Mucosa of stomach (tissue), 1 donor: ENCODE measurements around the gene ZMPSTE24.

ENCODE experiments used
- H3K27me3 ChIP-seq: one replicate; pipeline ENCODE4 v1.7.0; 2013; ENCODE audit warnings: mild to moderate bottlenecking, low read length; ENCODE audit not compliant: control insufficient read depth, insufficient read depth
- H3K36me3 ChIP-seq: one replicate; pipeline ENCODE4 v1.7.0; 2013; ENCODE audit warnings: low read length; ENCODE audit not compliant: control insufficient read depth, insufficient read depth
- H3K4me1 ChIP-seq: one replicate; pipeline ENCODE4 v1.7.0; 2013; ENCODE audit warnings: mild to moderate bottlenecking, low read length; ENCODE audit not compliant: control insufficient read depth, insufficient read depth
- H3K4me3 ChIP-seq: one replicate; pipeline ENCODE4 v1.7.0; 2013; ENCODE audit warnings: low read length
- H3K9ac ChIP-seq: one replicate; pipeline ENCODE4 v1.7.0; 2013; ENCODE audit warnings: mild to moderate bottlenecking, low read length, moderate library complexity
- H3K9me3 ChIP-seq: one replicate; pipeline ENCODE4 v1.7.0; 2013; ENCODE audit warnings: mild to moderate bottlenecking, low read length, moderate library complexity; ENCODE audit not compliant: control insufficient read depth
- donor health status: Pancreatic carcinoma.

The ZMPSTE24 gene

DNA sequence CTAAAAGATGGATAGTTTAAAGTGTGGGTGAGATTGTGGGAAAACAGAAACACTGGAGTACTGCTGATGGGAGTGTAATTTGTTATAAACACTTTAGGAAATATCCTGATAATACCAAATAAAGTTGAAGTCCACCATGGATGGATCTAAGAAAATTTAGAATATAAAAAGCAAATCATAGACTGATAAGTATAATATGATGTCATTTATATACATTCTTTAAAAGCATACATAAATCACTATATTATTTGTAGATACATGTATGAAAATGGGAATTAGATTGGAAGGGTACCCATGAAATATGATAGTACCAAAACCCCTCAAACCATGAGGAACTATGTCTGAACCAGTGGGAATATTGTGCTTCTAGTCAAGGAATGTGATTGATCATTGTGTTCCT lies 7.9 kb downstream of the ZMPSTE24 start:
- H3K36me3 ChIP-seq = no peaks in the 10 kb centered on the region

DNA sequence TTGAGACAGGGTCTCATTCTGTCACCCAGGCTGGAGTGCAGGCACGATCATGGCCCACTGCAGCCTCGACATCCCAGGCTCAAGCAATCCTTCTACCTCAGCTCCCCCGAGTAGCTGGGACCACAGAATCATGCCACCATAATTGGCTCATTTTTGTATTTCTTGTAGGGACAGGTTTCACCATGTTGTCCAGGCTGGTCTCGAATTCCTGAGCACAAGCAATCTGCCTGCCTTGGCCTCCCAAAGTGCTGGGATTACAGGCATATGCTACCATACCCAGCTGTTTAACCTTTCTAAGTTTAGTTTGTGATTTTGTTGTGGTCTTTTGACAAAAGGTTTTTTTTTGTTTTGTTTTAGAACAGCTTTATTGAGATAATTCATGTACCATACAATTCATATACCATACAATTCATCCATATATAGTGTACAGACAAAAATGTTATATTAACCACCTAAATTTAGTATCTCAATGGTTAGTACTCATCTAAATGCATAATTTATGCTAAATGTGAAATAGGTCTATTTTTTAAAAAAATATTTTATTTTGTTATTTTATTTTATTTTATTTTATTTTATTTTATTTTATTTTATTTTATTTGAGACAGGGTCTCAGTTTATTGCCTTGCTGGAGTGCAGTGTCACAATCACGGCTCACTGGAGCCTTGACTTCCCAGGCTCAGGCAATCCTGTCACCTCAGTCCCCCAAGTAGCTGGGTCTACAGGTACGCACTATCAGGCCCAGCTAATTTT lies 8.9 kb downstream of the ZMPSTE24 start:
- Histone ChIP-seq H3K4me1 (no peaks in the 10 kb centered on the region), H3K9ac (no peak overlapping the region), H3K4me3 (no peak overlapping the region), H3K27me3 (no peaks in the 10 kb centered on the region), H3K9me3 (no peaks in the 10 kb centered on the region), H3K36me3 (no peaks in the 10 kb centered on the region)

More for the DNA sequence above, 7.9 kb downstream of the ZMPSTE24 start:
- H3K9ac ChIP-seq = no peak overlapping the region
- H3K4me3 ChIP-seq = no peak overlapping the region
- H3K9me3 ChIP-seq = no peaks in the 10 kb centered on the region
- H3K27me3 ChIP-seq = no peaks in the 10 kb centered on the region
- no peaks in the 10 kb centered on the region for H3K4me1 ChIP-seq

DNA sequence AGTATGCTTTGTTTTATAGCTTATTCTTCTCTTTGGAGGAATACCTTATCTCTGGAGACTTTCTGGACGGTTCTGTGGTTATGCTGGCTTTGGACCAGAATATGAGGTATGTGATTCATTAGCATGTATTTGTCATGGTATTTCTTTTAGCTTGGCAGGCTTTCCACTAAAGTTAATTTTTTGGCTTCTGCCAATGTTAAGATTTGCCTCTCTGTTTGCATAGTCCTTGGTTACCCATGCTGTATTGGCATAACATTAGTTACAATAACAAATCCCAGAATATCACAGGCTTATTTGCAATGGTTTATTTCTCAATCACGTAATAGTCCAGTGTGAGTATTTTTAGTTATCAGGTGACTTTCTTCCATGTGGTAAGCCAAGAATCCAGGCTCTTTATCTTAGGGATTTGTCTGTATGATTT lies 9.7 kb downstream of the ZMPSTE24 start:
- no peak overlapping the region for H3K9ac ChIP-seq
- H3K4me3 ChIP-seq = no peak overlapping the region
- no peaks in the 10 kb centered on the region for H3K27me3 ChIP-seq
- H3K36me3 ChIP-seq = no peaks in the 10 kb centered on the region
- H3K4me1 ChIP-seq = no peaks in the 10 kb centered on the region
- H3K9me3 ChIP-seq = no peaks in the 10 kb centered on the region

DNA sequence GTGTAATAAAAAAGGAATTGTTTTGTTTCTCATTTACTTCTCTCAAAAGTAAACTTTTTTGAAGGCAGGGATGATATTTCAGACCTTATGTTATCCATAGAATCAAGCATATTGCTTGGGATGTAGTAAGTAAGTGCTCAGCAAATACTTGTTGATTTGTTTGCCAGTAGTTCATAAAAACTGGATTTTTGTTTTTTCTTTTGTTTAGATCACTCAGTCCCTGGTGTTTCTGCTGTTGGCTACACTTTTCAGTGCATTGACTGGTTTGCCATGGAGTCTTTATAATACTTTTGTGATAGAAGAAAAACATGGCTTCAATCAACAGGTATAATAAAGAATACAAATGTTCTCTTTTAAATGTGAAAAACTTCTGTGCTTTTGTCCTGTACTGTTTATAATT lies 10.2 kb downstream of the ZMPSTE24 start:
- no peaks in the 10 kb centered on the region for H3K4me1 ChIP-seq
- no peak overlapping the region for H3K4me3 ChIP-seq
- no peaks in the 10 kb centered on the region for H3K36me3 ChIP-seq
- H3K9ac ChIP-seq = no peak overlapping the region
- H3K27me3 ChIP-seq = no peaks in the 10 kb centered on the region
- H3K9me3 ChIP-seq = no peaks in the 10 kb centered on the region

DNA sequence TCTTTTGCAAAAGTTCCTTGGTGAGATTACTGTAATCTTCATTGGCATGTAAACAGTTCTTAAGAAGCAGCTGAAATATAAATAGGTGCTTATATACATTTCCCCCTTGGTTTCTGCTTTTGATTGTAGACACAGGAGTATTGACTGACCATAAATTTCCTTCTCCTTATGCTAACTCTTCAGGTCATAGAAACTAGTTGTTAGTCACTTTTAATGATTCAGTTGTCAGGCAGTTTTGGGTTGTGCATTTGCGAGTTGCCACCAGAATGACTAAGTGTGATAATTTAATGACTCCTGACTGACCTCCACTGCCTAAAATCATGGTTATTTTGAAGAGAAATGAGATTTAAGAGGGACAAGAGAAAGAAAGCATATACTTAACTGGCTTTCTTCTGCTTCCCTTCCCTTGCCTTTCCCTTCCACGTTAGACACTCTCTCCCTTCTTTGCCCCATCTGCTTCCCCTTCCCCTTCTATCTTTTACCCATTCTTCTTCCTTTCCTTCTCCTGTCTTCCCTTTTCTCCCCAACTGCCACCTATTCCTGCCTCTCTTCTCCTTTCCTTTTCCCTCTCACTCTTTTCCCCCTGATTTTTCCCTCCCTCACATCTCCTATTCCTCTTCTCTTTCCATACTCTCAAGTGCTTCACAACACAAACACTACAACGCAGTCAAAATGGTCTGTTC lies 12.3 kb downstream of the ZMPSTE24 start:
- no peaks in the 10 kb centered on the region for H3K9me3 ChIP-seq
- H3K27me3 ChIP-seq = no peaks in the 10 kb centered on the region
- no peaks in the 10 kb centered on the region for H3K4me1 ChIP-seq
- H3K9ac ChIP-seq = no peak overlapping the region
- no peak overlapping the region for H3K4me3 ChIP-seq
- H3K36me3 ChIP-seq = no peaks in the 10 kb centered on the region

DNA sequence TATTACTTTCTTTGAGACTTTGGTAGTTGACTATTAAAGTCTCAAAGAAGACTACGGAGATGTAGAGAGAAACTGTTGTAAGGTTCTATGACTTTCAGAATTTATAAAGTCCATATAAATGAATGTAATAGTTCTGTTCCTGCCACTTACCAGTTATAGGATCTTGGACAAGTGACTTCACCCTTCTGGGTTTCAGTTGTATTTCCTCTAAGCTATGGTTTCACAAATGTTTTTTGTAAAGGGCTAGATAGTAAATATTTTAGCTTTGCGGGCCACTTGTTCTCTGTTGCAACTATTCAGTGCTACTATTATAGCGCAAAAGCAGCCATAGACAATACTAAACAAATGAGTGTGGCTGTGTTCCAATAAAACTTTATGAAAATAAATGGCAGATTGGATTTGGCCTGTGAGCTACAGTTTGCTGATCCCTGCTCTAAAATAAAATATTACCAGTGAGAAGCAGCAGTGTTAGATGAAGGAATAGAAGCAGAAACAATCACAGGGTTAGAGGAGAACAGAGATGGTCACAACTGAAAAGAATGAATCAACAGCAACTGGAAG lies 14.7 kb downstream of the ZMPSTE24 start:
- no peaks in the 10 kb centered on the region for H3K4me1 ChIP-seq
- H3K4me3 ChIP-seq = no peak overlapping the region
- H3K9ac ChIP-seq = no peak overlapping the region
- H3K36me3 ChIP-seq = no peaks in the 10 kb centered on the region
- no peaks in the 10 kb centered on the region for H3K27me3 ChIP-seq
- H3K9me3 ChIP-seq = no peaks in the 10 kb centered on the region

DNA sequence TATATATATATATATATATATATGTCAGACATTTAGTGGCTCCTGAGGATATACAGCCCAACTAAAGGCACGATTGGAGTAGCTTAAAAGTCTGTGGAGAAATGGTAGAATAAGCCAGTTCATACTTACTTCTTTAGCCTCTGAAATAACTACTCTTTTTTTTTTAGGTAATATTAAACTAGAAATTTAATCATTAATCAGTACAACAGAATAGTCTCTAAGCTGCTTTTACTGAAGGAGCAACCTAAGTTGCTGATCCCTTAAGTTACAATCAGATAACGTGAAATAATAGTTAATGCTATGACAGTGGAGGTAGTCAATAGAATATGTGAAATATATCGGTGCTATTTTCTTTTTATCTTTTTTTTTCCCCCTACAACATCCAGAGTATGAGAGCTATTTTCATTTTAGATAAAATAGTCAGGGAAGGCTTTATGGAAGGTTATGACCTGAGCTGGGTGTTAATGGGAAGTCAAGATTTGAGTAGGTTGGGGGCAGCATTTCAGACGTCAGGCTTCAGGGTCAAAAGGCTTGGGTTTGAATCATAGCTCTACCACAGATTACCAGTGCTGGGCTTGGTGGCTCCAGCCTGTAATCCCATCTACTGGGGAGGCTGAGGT lies 15.6 kb downstream of the ZMPSTE24 start:
- no peaks in the 10 kb centered on the region for H3K4me1 ChIP-seq
- H3K27me3 ChIP-seq = no peaks in the 10 kb centered on the region
- H3K36me3 ChIP-seq = no peaks in the 10 kb centered on the region
- H3K9me3 ChIP-seq = no peaks in the 10 kb centered on the region
- H3K9ac ChIP-seq = no peak overlapping the region
- H3K4me3 ChIP-seq = no peak overlapping the region

DNA sequence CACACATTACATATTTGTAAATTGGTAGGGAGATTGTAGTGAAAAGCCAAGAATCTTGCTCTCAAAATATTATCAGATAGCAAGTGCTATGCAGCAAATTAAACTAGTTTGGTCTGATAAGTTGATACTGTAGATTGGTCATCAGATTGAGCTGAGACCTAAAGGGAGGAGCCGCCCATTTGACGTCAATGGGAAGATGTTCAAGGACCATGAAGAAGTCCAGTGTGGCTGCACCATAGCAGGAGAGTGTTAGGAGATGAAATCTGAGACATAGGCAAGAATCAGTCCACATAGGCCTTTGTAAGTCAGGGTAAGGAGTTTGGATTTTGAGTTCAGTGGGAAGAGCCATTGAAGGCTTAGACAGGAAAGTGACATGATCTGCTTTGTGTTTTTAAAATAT lies 16.3 kb downstream of the ZMPSTE24 start:
- Histone ChIP-seq H3K4me1 (no peaks in the 10 kb centered on the region), H3K27me3 (no peaks in the 10 kb centered on the region), H3K36me3 (no peaks in the 10 kb centered on the region), H3K4me3 (no peak overlapping the region), H3K9ac (no peak overlapping the region), H3K9me3 (no peaks in the 10 kb centered on the region)

DNA sequence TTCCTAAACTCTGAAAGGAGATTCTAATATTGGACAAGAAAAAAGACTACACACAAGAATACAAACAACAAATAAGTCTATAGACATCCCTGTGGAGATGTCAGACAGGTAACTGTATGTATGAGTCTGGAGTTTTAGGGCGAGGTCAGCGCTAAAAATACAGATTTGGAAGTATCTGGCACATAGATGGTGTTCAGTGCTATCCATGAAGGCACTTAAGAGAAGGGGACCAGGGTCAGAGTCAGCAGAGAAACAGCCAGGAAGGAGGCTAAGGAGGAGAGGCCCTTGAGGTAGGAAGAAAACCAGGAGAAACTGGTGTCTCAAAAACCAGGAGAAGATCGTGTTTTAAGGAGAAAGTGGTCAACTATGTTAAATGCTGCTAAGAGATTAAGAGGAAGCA lies 18.1 kb downstream of the ZMPSTE24 start:
- Histone ChIP-seq H3K27me3 (no peaks in the 10 kb centered on the region), H3K4me3 (no peak overlapping the region), H3K36me3 (no peaks in the 10 kb centered on the region), H3K4me1 (no peaks in the 10 kb centered on the region), H3K9ac (no peak overlapping the region), H3K9me3 (no peaks in the 10 kb centered on the region)

DNA sequence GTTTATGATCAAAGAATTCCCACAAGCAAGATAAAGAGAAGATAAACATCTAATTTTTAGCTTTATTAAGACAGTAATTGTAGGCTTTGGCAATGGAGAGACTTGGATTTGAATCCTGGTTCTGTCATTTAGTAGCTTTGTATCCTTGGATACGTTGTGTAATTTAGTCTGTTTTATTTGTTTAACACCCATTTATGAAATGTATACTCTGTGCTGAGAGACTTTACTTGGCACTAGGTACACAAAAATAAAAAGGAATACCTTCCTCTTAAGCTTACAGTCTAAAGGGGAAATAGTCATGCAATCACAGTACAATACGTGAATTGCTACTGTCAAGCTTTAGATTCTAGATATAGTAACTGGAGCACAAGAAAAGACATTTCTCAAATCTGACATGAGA lies 23.8 kb downstream of the ZMPSTE24 start:
- no peaks in the 10 kb centered on the region for H3K36me3 ChIP-seq
- no peaks in the 10 kb centered on the region for H3K4me1 ChIP-seq

DNA sequence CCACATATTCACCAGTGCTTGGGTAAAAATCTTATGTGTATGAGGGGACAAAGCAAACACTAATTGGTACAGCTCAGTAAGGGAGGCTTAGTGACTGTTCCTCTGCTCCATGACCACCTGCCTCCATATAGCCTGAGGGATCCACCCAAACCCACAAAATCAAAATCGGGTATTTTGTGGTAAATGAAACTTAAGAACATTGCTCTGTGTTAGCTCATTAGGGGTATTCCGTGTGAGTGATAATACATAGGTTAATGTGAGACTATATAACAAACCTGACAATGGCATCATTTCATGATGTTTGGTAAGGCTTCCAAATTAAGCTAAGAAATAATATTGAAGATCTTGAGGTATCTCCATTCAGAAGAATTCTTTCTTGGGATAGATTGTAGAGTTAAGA lies 33.3 kb downstream of the ZMPSTE24 start:
- Histone ChIP-seq H3K4me1 (no peaks in the 10 kb centered on the region), H3K36me3 (no peaks in the 10 kb centered on the region), H3K9ac (no peak overlapping the region), H3K9me3 (no peaks in the 10 kb centered on the region), H3K4me3 (no peak overlapping the region), H3K27me3 (no peaks in the 10 kb centered on the region)

More for the DNA sequence above, 23.8 kb downstream of the ZMPSTE24 start:
- Histone ChIP-seq H3K4me3 (no peak overlapping the region), H3K9ac (no peak overlapping the region), H3K27me3 (no peaks in the 10 kb centered on the region), H3K9me3 (no peaks in the 10 kb centered on the region)
